GM12892 (cell line): Measurements from ENCODE around the gene EXOSC1.

Experiments
- POLR2A ChIP-seq: IDR thresholded peaks from 2 replicates; pipeline ENCODE4 v1.6.1; 2011; ENCODE audit warnings: low read depth, low read length, control low read depth
- POLR2AphosphoS5 ChIP-seq: IDR thresholded peaks from 2 replicates; pipeline ENCODE4 v1.6.1; 2011; ENCODE audit warnings: low read depth, low read length, control low read depth
- TAF1 ChIP-seq: IDR thresholded peaks from 2 replicates; pipeline ENCODE4 v1.6.1; 2011; ENCODE audit warnings: low read depth, mild to moderate bottlenecking, control low read depth, low read length, borderline replicate concordance

- TF ChIP-seq POLR2A, result no peak
- TF ChIP-seq POLR2AphosphoS5, result no peak
- TF ChIP-seq TAF1, result no peak
Measured at GRCh38 chr10:97408496-97408992, 37.3 kb downstream of the EXOSC1 start.
